GM19324 (cell line): ENCODE results near the gene NPW.
"Not testable (repeated sequence)": the region's sequence is repeated elsewhere in the genome, so short reads cannot be mapped to it uniquely, and the experiment has no call there.

Source experiments
- ATAC-seq: cut with Tn5 transposase; IDR thresholded peaks from one replicate; pipeline ENCODE4 v1.9.1; 2021; ENCODE audit warnings: mild to moderate bottlenecking, moderate library complexity; ENCODE audit not compliant: unreplicated experiment, low FRiP score

Gene NPW

GRCh38 chr16:2001035-2001434, 18.6 kb upstream of the NPW start:
- no peak for ATAC-seq

- no peak for ATAC-seq
Observed at GRCh38 chr16:2001456-2002355, 17.9 kb upstream of the NPW start.

- ATAC-seq: no peak
Observed at GRCh38 chr16:2002406-2003230, 17.0 kb upstream of the NPW start.

GRCh38 chr16:2003231-2003826, 16.3 kb upstream of the NPW start:
- ATAC-seq: no peak

GRCh38 chr16:2003827-2004641, 15.6 kb upstream of the NPW start:
- peak; percentile 37 for ATAC-seq

GRCh38 chr16:2004795-2005517, 14.6 kb upstream of the NPW start:
- no peak for ATAC-seq

- no peak for ATAC-seq
Observed at GRCh38 chr16:2005646-2006045, 13.9 kb upstream of the NPW start.

- ATAC-seq: no peak
Observed at GRCh38 chr16:2006317-2006716, 13.3 kb upstream of the NPW start.

- ATAC-seq: no peak
Observed at GRCh38 chr16:2007081-2007836, 12.3 kb upstream of the NPW start.

GRCh38 chr16:2008009-2008526, 11.5 kb upstream of the NPW start:
- no peak for ATAC-seq

- ATAC-seq: no peak
Observed at GRCh38 chr16:2008631-2009163, 10.9 kb upstream of the NPW start.

GRCh38 chr16:2009164-2009711, 10.3 kb upstream of the NPW start:
- ATAC-seq: peak; percentile 41

GRCh38 chr16:2009791-2010510, 9.6 kb upstream of the NPW start, which contains the start of gene ZNF598:
ZNF598 (minus strand) TSS chr16:2009821.
- ATAC-seq: peak; percentile 84

- ATAC-seq: not testable (repeated sequence)
Observed at GRCh38 chr16:2011726-2012125, 7.9 kb upstream of the NPW start.

- no peak for ATAC-seq
Observed at GRCh38 chr16:2013527-2013926, 6.1 kb upstream of the NPW start.

- no peak for ATAC-seq
Observed at GRCh38 chr16:2015117-2015946, 4.3 kb upstream of the NPW start.

GRCh38 chr16:2015947-2016208, 3.7 kb upstream of the NPW start:
- ATAC-seq: no peak
